Right lobe of liver (tissue), 4 donors: Measurements from ENCODE around the gene DCAF6.

Experiments used
- CTCF ChIP-seq, 4 donors: fragments of 200-600 bp in 3 of 4; fragments of 450-650 bp in 1 of 4; IDR thresholded peaks; one replicate each; pipeline versions ENCODE4 v1.5.1 to v1.8.0; 2016 to 2022; ENCODE audit warnings: antibody characterized with exemption in 4 of 4, mild to moderate bottlenecking in 2 of 4
- POLR2A ChIP-seq: fragments of 450-650 bp; IDR thresholded peaks from one replicate; pipeline ENCODE4 v1.6.1; 2017; ENCODE audit warnings: antibody characterized with exemption, mild to moderate bottlenecking
- donor health status: DM: no; HTN: no; CAD: no.
- donor health status: DM: no; HTN: no; CAD: no.
- donor health status: DM: no; HTN: yes; CAD: no.

GRCh38 chr1:167924102-167924501 lies 12.4 kb upstream of the DCAF6 start:
- TF ChIP-seq CTCF (IDR thresholded peaks at IDR 0.05) = no peak
- TF ChIP-seq POLR2A = no peak
